Fibroblast of villous mesenchyme (primary cell): ENCODE measurements around the gene MPZL2. TPM values are rescaled to one million over a fixed set of nuclear protein-coding genes. Genes with fewer than 3 reads are reported as not detected.

Experiments
- DNase-seq: peaks from one replicate; pipeline ENCODE4 v3.0.0-alpha.2; 2010; ENCODE audit warnings: low read depth
- H3K4me3 ChIP-seq: 2 replicates; pipeline ENCODE4 v1.5.1; 2011; ENCODE audit warnings: low read depth, mild to moderate bottlenecking, low read length
- CTCF ChIP-seq: IDR thresholded peaks from 2 replicates; pipeline ENCODE4 v1.5.1; 2012; ENCODE audit warnings: low read depth, mild to moderate bottlenecking, low read length; ENCODE audit not compliant: insufficient read depth
- total RNA-seq: library from RNA; depleted of rRNA; stranded (reverse); fragments of >200 nt; gene quantifications from 2 replicates; pipeline ENCODE4 v1.2.3, GENCODE V29; 2012

Gene MPZL2
- total RNA-seq, 1 donor: not detected

GRCh38 chr11:118245936-118246562 lies 18.0 kb downstream of the MPZL2 start:
- TF ChIP-seq CTCF: no peak
- H3K4me3 ChIP-seq: no peak overlapping the region
- no peak for DNase-seq

GRCh38 chr11:118243993-118244762 lies 19.9 kb downstream of the MPZL2 start:
- no peak overlapping the region for H3K4me3 ChIP-seq
- no peak for DNase-seq
- no peak for TF ChIP-seq CTCF

GRCh38 chr11:118243161-118243560 lies 20.9 kb downstream of the MPZL2 start:
- TF ChIP-seq CTCF: no peak
- DNase-seq: no peak
- H3K4me3 ChIP-seq: no peak overlapping the region

DNA sequence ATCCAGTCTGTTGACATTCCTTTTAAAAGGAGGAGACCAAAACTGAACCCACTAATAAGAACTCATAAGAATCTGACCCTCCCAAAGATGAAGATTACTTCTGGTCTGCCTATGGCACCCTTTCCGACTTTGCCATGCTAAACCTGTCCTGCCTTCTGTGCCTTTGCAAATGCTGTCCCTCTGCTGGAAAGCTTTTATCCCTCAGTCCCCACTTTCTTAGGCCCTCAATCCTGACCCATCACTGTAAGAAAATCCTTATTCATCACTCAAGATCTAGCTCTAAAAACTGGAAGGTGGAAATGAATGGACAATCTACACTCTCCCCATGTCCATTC lies 22.4 kb downstream of the MPZL2 start:
- DNase-seq: no peak
- TF ChIP-seq CTCF: no peak
- no peak overlapping the region for H3K4me3 ChIP-seq

DNA sequence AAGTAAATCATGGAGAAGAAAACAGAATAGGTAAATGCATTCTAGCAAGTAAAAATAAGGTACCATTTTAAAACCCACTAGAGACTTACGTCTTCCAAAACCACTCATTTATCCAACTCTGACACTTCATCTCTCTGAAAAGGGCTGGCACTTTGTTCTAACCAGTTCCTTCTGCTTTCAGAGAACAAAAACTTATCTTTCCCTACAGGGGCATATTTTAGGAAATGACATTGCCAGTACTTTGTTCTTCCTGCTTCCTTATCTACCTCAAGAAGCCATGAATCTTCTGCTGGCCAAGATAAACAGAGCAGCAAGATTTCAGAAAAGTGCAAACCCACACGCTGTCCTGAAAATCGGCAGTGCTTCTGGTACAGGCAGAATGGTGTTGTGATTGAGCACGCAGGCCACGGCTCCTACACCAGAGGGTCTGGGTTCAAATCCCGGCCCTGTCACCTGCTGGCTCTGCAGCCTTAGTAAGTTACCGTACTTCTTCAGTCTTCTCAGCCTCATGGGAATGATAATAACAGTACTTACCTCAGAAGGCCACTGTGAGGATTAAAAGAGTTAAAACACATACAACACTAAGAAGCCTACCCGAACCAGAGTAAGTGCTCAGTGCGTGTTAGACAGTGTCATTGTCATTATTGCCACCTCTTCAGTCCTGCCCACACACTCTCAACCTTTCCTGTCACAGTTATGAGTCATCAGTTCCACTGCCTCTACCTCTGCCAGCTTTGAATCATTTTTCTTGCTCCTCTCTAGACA lies 22.9 kb downstream of the MPZL2 start:
- no peak for TF ChIP-seq CTCF
- DNase-seq: no peak
- H3K4me3 ChIP-seq: no peak overlapping the region

DNA sequence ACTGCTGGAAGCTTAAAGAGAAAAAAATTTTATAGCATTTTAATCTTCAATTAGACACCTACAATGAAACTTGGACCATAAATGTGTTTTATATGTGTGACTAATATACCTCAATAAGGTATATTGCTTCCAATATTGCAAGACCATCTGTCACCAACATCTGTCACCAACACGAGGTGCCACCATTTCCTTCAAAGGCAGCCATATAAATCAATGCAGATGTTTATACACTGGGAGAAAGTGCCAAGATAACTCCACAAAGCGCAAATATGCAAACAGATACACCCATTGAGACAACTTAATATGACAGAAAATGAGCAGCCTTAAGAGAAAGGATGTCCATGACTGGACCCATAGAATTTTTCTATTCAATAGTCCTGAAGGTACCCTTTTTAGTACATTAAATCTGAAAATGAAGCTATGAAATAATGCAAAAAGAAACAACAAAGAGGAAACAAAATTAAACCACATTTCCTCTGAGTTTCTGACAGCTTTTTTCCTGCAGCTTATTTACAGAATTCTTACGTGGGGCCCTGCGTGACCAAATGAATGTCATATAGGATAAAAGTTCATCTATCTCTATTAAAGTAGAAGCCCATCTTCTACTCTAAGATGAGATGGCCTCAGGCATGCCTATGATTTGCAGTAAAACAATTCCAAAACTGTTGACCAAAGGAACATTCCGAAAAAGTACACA lies 24.4 kb downstream of the MPZL2 start:
- no peak for TF ChIP-seq CTCF

More for the DNA sequence above, 24.4 kb downstream of the MPZL2 start:
- no peak overlapping the region for H3K4me3 ChIP-seq
- DNase-seq: no peak
